Liver (tissue), 3 donors: Measurements from ENCODE around the gene CREB3L1.

ENCODE experiments used
- CTCF ChIP-seq: fragments of 150-350 bp; IDR thresholded peaks from 2 replicates; pipeline ENCODE4 v1.5.1; 2017; ENCODE audit warnings: improper control_type of control experiment, low read depth, low read length; ENCODE audit not compliant: missing input control
- FOXA1 ChIP-seq: IDR thresholded peaks from 2 replicates; pipeline ENCODE4 v1.6.1; 2016; ENCODE audit warnings: antibody characterized with exemption
- GABPA ChIP-seq, 2 donors: IDR thresholded peaks in 1 of 2; conservative IDR thresholded peaks in 1 of 2; 2 replicates each; pipeline ENCODE4 v1.6.1; 2016; ENCODE audit warnings: antibody characterized with exemption in 2 of 2, mild to moderate bottlenecking in 1 of 2, moderate library complexity in 1 of 2
- JUND ChIP-seq, 2 donors: IDR thresholded peaks; 2 replicates each; pipeline ENCODE4 v1.6.1; 2016; ENCODE audit warnings: antibody characterized with exemption in 2 of 2
- MAX ChIP-seq: IDR thresholded peaks from 2 replicates; pipeline ENCODE4 v1.6.1; 2016; ENCODE audit warnings: antibody characterized with exemption
- RAD21 ChIP-seq, 2 donors: IDR thresholded peaks; 2 replicates each; pipeline ENCODE4 v1.6.1; 2016; ENCODE audit warnings: antibody characterized with exemption in 2 of 2, mild to moderate bottlenecking in 2 of 2
- SP1 ChIP-seq: IDR thresholded peaks from 2 replicates; pipeline ENCODE4 v1.6.1; 2018; ENCODE audit warnings: antibody characterized with exemption, mild to moderate bottlenecking
- YY1 ChIP-seq: IDR thresholded peaks from 2 replicates; pipeline ENCODE4 v1.6.1; 2016; ENCODE audit warnings: antibody characterized with exemption, mild to moderate bottlenecking
- TF ChIP-seq, protein P1 (sequence below): IDR thresholded peaks from 2 replicates; pipeline ENCODE4 v1.6.1; 2016; ENCODE audit warnings: antibody characterized with exemption
- TF ChIP-seq, protein P2 (sequence below): IDR thresholded peaks from 2 replicates; pipeline ENCODE4 v1.6.1; 2016; ENCODE audit warnings: antibody characterized with exemption, mild to moderate bottlenecking
- TF ChIP-seq, protein P3 (sequence below): IDR thresholded peaks from 2 replicates; pipeline ENCODE4 v1.6.1; 2016; ENCODE audit warnings: antibody characterized with exemption
- donor health status: healthy.
- donor health status: healthy.

GRCh38 chr11:46308631-46309419, 31.4 kb downstream of the CREB3L1 start:
- TF ChIP-seq SP1, result no peak
- TF ChIP-seq CTCF, result peak; percentile 80
- TF ChIP-seq RAD21 (IDR thresholded peaks at IDR 0.05), result peak; percentile 94 to 96
- TF ChIP-seq JUND (IDR thresholded peaks at IDR 0.05), result no peak
- TF ChIP-seq, protein P1, sequence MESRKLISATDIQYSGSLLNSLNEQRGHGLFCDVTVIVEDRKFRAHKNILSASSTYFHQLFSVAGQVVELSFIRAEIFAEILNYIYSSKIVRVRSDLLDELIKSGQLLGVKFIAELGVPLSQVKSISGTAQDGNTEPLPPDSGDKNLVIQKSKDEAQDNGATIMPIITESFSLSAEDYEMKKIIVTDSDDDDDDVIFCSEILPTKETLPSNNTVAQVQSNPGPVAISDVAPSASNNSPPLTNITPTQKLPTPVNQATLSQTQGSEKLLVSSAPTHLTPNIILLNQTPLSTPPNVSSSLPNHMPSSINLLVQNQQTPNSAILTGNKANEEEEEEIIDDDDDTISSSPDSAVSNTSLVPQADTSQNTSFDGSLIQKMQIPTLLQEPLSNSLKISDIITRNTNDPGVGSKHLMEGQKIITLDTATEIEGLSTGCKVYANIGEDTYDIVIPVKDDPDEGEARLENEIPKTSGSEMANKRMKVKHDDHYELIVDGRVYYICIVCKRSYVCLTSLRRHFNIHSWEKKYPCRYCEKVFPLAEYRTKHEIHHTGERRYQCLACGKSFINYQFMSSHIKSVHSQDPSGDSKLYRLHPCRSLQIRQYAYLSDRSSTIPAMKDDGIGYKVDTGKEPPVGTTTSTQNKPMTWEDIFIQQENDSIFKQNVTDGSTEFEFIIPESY, result no peak
- TF ChIP-seq, protein P2, sequence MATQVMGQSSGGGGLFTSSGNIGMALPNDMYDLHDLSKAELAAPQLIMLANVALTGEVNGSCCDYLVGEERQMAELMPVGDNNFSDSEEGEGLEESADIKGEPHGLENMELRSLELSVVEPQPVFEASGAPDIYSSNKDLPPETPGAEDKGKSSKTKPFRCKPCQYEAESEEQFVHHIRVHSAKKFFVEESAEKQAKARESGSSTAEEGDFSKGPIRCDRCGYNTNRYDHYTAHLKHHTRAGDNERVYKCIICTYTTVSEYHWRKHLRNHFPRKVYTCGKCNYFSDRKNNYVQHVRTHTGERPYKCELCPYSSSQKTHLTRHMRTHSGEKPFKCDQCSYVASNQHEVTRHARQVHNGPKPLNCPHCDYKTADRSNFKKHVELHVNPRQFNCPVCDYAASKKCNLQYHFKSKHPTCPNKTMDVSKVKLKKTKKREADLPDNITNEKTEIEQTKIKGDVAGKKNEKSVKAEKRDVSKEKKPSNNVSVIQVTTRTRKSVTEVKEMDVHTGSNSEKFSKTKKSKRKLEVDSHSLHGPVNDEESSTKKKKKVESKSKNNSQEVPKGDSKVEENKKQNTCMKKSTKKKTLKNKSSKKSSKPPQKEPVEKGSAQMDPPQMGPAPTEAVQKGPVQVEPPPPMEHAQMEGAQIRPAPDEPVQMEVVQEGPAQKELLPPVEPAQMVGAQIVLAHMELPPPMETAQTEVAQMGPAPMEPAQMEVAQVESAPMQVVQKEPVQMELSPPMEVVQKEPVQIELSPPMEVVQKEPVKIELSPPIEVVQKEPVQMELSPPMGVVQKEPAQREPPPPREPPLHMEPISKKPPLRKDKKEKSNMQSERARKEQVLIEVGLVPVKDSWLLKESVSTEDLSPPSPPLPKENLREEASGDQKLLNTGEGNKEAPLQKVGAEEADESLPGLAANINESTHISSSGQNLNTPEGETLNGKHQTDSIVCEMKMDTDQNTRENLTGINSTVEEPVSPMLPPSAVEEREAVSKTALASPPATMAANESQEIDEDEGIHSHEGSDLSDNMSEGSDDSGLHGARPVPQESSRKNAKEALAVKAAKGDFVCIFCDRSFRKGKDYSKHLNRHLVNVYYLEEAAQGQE, result no peak
- no peak for TF ChIP-seq GABPA (IDR thresholded peaks at IDR 0.05 in 1 of 2, conservative IDR thresholded peaks at IDR 0.05 in 1 of 2)
- no peak for TF ChIP-seq MAX
- no peak for TF ChIP-seq YY1
- TF ChIP-seq, protein P3, sequence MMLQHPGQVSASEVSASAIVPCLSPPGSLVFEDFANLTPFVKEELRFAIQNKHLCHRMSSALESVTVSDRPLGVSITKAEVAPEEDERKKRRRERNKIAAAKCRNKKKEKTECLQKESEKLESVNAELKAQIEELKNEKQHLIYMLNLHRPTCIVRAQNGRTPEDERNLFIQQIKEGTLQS, result no peak
- TF ChIP-seq FOXA1, result no peak
